HG02852 (cell line): Measurements from ENCODE around the gene PYGB.

ENCODE experiments used
- ATAC-seq: cut with Tn5 transposase; IDR thresholded peaks from one replicate; pipeline ENCODE4 v1.9.1; 2021; ENCODE audit warnings: mild to moderate bottlenecking, moderate library complexity; ENCODE audit not compliant: unreplicated experiment

PYGB gene

GRCh38 chr20:25215521-25215920 lies 32.4 kb upstream of the PYGB start:
- no peak for ATAC-seq

- ATAC-seq: no peak
These were observed 31.5 kb upstream of the PYGB start for GRCh38 chr20:25216199-25216945.

GRCh38 chr20:25217161-25218108 lies 30.4 kb upstream of the PYGB start:
- ATAC-seq: no peak

- ATAC-seq: no peak
These were observed 29.8 kb upstream of the PYGB start for GRCh38 chr20:25218109-25218486.

- no peak for ATAC-seq
These were observed 29.4 kb upstream of the PYGB start for GRCh38 chr20:25218492-25218891.

- ATAC-seq: no peak
These were observed 28.5 kb upstream of the PYGB start for GRCh38 chr20:25219365-25219764.

GRCh38 chr20:25220021-25220730 lies 27.7 kb upstream of the PYGB start:
- ATAC-seq: no peak

GRCh38 chr20:25220810-25221591 lies 26.9 kb upstream of the PYGB start:
- ATAC-seq: no peak

GRCh38 chr20:25221592-25222460 lies 26.1 kb upstream of the PYGB start:
- no peak for ATAC-seq

- no peak for ATAC-seq
These were observed 25.3 kb upstream of the PYGB start for GRCh38 chr20:25222461-25223178.

- ATAC-seq: no peak
These were observed 24.7 kb upstream of the PYGB start for GRCh38 chr20:25223179-25223661.

GRCh38 chr20:25223765-25224720 lies 23.8 kb upstream of the PYGB start:
- no peak for ATAC-seq

GRCh38 chr20:25224941-25225340 lies 22.9 kb upstream of the PYGB start:
- ATAC-seq: no peak

GRCh38 chr20:25225642-25226432 lies 22.0 kb upstream of the PYGB start:
- ATAC-seq: no peak

GRCh38 chr20:25226433-25227316 lies 21.2 kb upstream of the PYGB start:
- ATAC-seq: no peak

GRCh38 chr20:25227317-25227831 lies 20.5 kb upstream of the PYGB start:
- no peak for ATAC-seq
